ENCODE data around the gene C19orf25.

C19orf25 gene

GRCh38 chr19:1474011-1474764 lies 4.8 kb downstream of the C19orf25 start:
- Histone ChIP-seq H3K4me3 (ENCODE audit: low read depth, low read length) (no peak overlapping the region), H2AFZ (ENCODE audit: low read length, unreplicated experiment) (no peak overlapping the region), H3K79me2 (ENCODE audit: control insufficient read depth, insufficient read depth, low read length, unreplicated experiment) (peaks cover 14% of the 10 kb centered on the region), H3K27me3 (ENCODE audit: insufficient read depth, low read length) (no peaks in the 10 kb centered on the region), H3K27ac (ENCODE audit: low read depth, low read length) (no peak overlapping the region), H3K36me3 (ENCODE audit: insufficient read depth, low read length) (no peaks in the 10 kb centered on the region), H3K4me1 (ENCODE audit: control insufficient read depth, insufficient read depth, low read length, unreplicated experiment) (peaks cover 2% of the 10 kb centered on the region)

GRCh38 chr19:1473085-1473851 lies 5.7 kb downstream of the C19orf25 start:
- H3K27me3 ChIP-seq (ENCODE audit: insufficient read depth, low read length), result no peaks in the 10 kb centered on the region
- H3K79me2 ChIP-seq (ENCODE audit: control insufficient read depth, insufficient read depth, low read length, unreplicated experiment), result peaks cover 10% of the 10 kb centered on the region
- no peak overlapping the region for H2AFZ ChIP-seq (ENCODE audit: low read length, unreplicated experiment)
- no peak overlapping the region for H3K4me3 ChIP-seq (ENCODE audit: low read depth, low read length)
- no peak overlapping the region for H3K27ac ChIP-seq (ENCODE audit: low read depth, low read length)
- no peaks in the 10 kb centered on the region for H3K36me3 ChIP-seq (ENCODE audit: insufficient read depth, low read length)
- H3K4me1 ChIP-seq (ENCODE audit: control insufficient read depth, insufficient read depth, low read length, unreplicated experiment), result peaks cover 2% of the 10 kb centered on the region

- Histone ChIP-seq H3K27me3 (ENCODE audit: insufficient read depth, low read length) (no peaks in the 10 kb centered on the region), H3K4me3 (ENCODE audit: low read depth, low read length) (no peak overlapping the region), H2AFZ (ENCODE audit: low read length, unreplicated experiment) (no peak overlapping the region), H3K4me1 (ENCODE audit: control insufficient read depth, insufficient read depth, low read length, unreplicated experiment) (peaks cover 2% of the 10 kb centered on the region), H3K27ac (ENCODE audit: low read depth, low read length) (no peak overlapping the region), H3K36me3 (ENCODE audit: insufficient read depth, low read length) (no peaks in the 10 kb centered on the region), H3K79me2 (ENCODE audit: control insufficient read depth, insufficient read depth, low read length, unreplicated experiment) (peaks cover 4% of the 10 kb centered on the region)
These were observed 6.6 kb downstream of the C19orf25 start for GRCh38 chr19:1472231-1473084.

- Histone ChIP-seq H3K4me3 (ENCODE audit: low read depth, low read length) (no peak overlapping the region; the same call in 1 of the 2 replicates), H2AFZ (ENCODE audit: low read length, unreplicated experiment) (no peak overlapping the region), H3K27me3 (ENCODE audit: insufficient read depth, low read length) (no peaks in the 10 kb centered on the region), H3K36me3 (ENCODE audit: insufficient read depth, low read length) (no peaks in the 10 kb centered on the region), H3K79me2 (ENCODE audit: control insufficient read depth, insufficient read depth, low read length, unreplicated experiment) (peaks cover 4% of the 10 kb centered on the region), H3K4me1 (ENCODE audit: control insufficient read depth, insufficient read depth, low read length, unreplicated experiment) (peaks cover 2% of the 10 kb centered on the region), H3K27ac (ENCODE audit: low read depth, low read length) (no peak overlapping the region)
These were observed 7.4 kb downstream of the C19orf25 start for GRCh38 chr19:1471515-1472160.

- Histone ChIP-seq H3K4me1 (ENCODE audit: control insufficient read depth, insufficient read depth, low read length, unreplicated experiment) (peaks cover 2% of the 10 kb centered on the region), H3K4me3 (ENCODE audit: low read depth, low read length) (peak overlapping the region; percentile 80)
These were observed 8.0 kb downstream of the C19orf25 start for GRCh38 chr19:1471010-1471514.

GRCh38 chr19:1470305-1471009 lies 8.6 kb downstream of the C19orf25 start:
- Histone ChIP-seq H2AFZ (ENCODE audit: low read length, unreplicated experiment) (no peak overlapping the region), H3K4me1 (ENCODE audit: control insufficient read depth, insufficient read depth, low read length, unreplicated experiment) (peaks cover 2% of the 10 kb centered on the region), H3K79me2 (ENCODE audit: control insufficient read depth, insufficient read depth, low read length, unreplicated experiment) (peaks cover 8% of the 10 kb centered on the region), H3K27me3 (ENCODE audit: insufficient read depth, low read length) (no peaks in the 10 kb centered on the region), H3K27ac (ENCODE audit: low read depth, low read length) (peak overlapping the region; percentile 9; the same call in 1 of the 2 replicates), H3K4me3 (ENCODE audit: low read depth, low read length) (peak overlapping the region; percentile 80), H3K36me3 (ENCODE audit: insufficient read depth, low read length) (no peaks in the 10 kb centered on the region)

More at GRCh38 chr19:1471010-1471514, 8.0 kb downstream of the C19orf25 start:
- Histone ChIP-seq H3K79me2 (ENCODE audit: control insufficient read depth, insufficient read depth, low read length, unreplicated experiment) (peaks cover 8% of the 10 kb centered on the region), H3K27ac (ENCODE audit: low read depth, low read length) (no peak overlapping the region), H3K27me3 (ENCODE audit: insufficient read depth, low read length) (no peaks in the 10 kb centered on the region), H2AFZ (ENCODE audit: low read length, unreplicated experiment) (no peak overlapping the region), H3K36me3 (ENCODE audit: insufficient read depth, low read length) (no peaks in the 10 kb centered on the region)

- Histone ChIP-seq H3K27ac (ENCODE audit: low read depth, low read length) (peak overlapping the region; percentile 9; the same call in 1 of the 2 replicates), H3K4me1 (ENCODE audit: control insufficient read depth, insufficient read depth, low read length, unreplicated experiment) (peaks cover 2% of the 10 kb centered on the region), H3K27me3 (ENCODE audit: insufficient read depth, low read length) (no peaks in the 10 kb centered on the region)
These were observed 9.0 kb downstream of the C19orf25 start for GRCh38 chr19:1470055-1470304.

GRCh38 chr19:1469255-1470054 lies 9.6 kb downstream of the C19orf25 start:
- H3K4me3 ChIP-seq (ENCODE audit: low read depth, low read length), result peak overlapping the region; percentile 81
- H3K27ac ChIP-seq (ENCODE audit: low read depth, low read length), result 0 out of 2 replicates have a peak overlapping the region, but pooled peaks have one; percentile 9

More at GRCh38 chr19:1470055-1470304, 9.0 kb downstream of the C19orf25 start:
- Histone ChIP-seq H3K79me2 (ENCODE audit: control insufficient read depth, insufficient read depth, low read length, unreplicated experiment) (peaks cover 8% of the 10 kb centered on the region), H3K4me3 (ENCODE audit: low read depth, low read length) (peak overlapping the region; percentile 80), H3K36me3 (ENCODE audit: insufficient read depth, low read length) (no peaks in the 10 kb centered on the region), H2AFZ (ENCODE audit: low read length, unreplicated experiment) (no peak overlapping the region)

GRCh38 chr19:1468821-1469254 lies 10.2 kb downstream of the C19orf25 start:
- H3K27me3 ChIP-seq (ENCODE audit: insufficient read depth, low read length), result no peaks in the 10 kb centered on the region
- H3K36me3 ChIP-seq (ENCODE audit: insufficient read depth, low read length), result no peaks in the 10 kb centered on the region
- H3K4me3 ChIP-seq (ENCODE audit: low read depth, low read length), result peak overlapping the region; percentile 81
- H3K27ac ChIP-seq (ENCODE audit: low read depth, low read length), result peak overlapping the region; percentile 47
- no peak overlapping the region for H2AFZ ChIP-seq (ENCODE audit: low read length, unreplicated experiment)
- peaks cover 2% of the 10 kb centered on the region for H3K4me1 ChIP-seq (ENCODE audit: control insufficient read depth, insufficient read depth, low read length, unreplicated experiment)
- H3K79me2 ChIP-seq (ENCODE audit: control insufficient read depth, insufficient read depth, low read length, unreplicated experiment), result peaks cover 8% of the 10 kb centered on the region

More at GRCh38 chr19:1469255-1470054, 9.6 kb downstream of the C19orf25 start:
- peaks cover 2% of the 10 kb centered on the region for H3K4me1 ChIP-seq (ENCODE audit: control insufficient read depth, insufficient read depth, low read length, unreplicated experiment)
- H3K27me3 ChIP-seq (ENCODE audit: insufficient read depth, low read length), result no peaks in the 10 kb centered on the region
- no peak overlapping the region for H2AFZ ChIP-seq (ENCODE audit: low read length, unreplicated experiment)
- no peaks in the 10 kb centered on the region for H3K36me3 ChIP-seq (ENCODE audit: insufficient read depth, low read length)
- H3K79me2 ChIP-seq (ENCODE audit: control insufficient read depth, insufficient read depth, low read length, unreplicated experiment), result peaks cover 8% of the 10 kb centered on the region
